Neural progenitor cell (in vitro differentiated cells): ENCODE data around the gene RRBP1.

Experiments used
- EZH2phosphoT487 ChIP-seq: fragments of 200-600 bp; sonication (generic); IDR thresholded peaks from 2 replicates; pipeline ENCODE4 v1.6.1; 2017; ENCODE audit warnings: antibody characterized with exemption
- TF ChIP-seq, protein P1 (sequence below): fragments of 200-600 bp; sonication (generic); IDR thresholded peaks from 2 replicates; pipeline ENCODE4 v1.5.1; 2017; ENCODE audit warnings: antibody characterized with exemption, mild to moderate bottlenecking

DNA sequence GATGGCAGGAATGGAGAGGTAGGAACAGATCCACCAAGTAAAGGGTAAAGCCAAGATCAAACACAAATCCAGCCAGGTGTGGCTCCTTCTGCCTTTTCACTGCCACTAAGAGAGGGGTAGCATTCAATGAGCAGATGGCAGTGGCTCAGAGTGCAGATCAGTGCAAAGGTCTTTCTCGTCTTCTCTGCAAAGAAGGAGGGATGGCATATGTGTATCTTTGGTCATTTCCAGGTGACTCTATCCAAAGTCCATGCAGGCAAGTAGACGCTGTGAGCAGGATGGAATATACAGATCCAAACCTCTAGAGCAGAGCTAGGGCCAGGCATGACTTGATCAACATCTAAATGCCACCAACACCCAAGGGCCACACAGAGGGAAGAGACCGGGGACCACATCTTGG lies 24.6 kb upstream of the RRBP1 start:
- TF ChIP-seq, protein P1, sequence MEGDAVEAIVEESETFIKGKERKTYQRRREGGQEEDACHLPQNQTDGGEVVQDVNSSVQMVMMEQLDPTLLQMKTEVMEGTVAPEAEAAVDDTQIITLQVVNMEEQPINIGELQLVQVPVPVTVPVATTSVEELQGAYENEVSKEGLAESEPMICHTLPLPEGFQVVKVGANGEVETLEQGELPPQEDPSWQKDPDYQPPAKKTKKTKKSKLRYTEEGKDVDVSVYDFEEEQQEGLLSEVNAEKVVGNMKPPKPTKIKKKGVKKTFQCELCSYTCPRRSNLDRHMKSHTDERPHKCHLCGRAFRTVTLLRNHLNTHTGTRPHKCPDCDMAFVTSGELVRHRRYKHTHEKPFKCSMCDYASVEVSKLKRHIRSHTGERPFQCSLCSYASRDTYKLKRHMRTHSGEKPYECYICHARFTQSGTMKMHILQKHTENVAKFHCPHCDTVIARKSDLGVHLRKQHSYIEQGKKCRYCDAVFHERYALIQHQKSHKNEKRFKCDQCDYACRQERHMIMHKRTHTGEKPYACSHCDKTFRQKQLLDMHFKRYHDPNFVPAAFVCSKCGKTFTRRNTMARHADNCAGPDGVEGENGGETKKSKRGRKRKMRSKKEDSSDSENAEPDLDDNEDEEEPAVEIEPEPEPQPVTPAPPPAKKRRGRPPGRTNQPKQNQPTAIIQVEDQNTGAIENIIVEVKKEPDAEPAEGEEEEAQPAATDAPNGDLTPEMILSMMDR, result no peak
- TF ChIP-seq EZH2phosphoT487, result no peak
